Panc1 (cell line): Measurements from ENCODE around the gene AQP12B.

ENCODE experiments used
- POLR2AphosphoS5 ChIP-seq: IDR thresholded peaks from 2 replicates; pipeline ENCODE4 v1.6.1; 2012; ENCODE audit warnings: mild to moderate bottlenecking, low read depth, low read length, moderate library complexity
- TCF7L2 ChIP-seq: IDR thresholded peaks from 2 replicates; pipeline ENCODE4 v1.6.1; 2011; ENCODE audit warnings: mild to moderate bottlenecking, low read depth, low read length, inconsistent platforms
- TF ChIP-seq, protein P1 (sequence below): fragments of 450-650 bp; IDR thresholded peaks from 2 replicates; pipeline ENCODE4 v1.5.1; 2017; ENCODE audit warnings: mild to moderate bottlenecking
- TF ChIP-seq, protein P2 (sequence below), 2 experiments: IDR thresholded peaks; 2 replicates each; pipeline ENCODE4 v1.6.1; 2011 to 2012; ENCODE audit warnings: low read depth in 2 of 2, control low read depth in 1 of 2, low read length in 1 of 2, mild to moderate bottlenecking in 1 of 2, moderate library complexity in 1 of 2; ENCODE audit not compliant: insufficient read depth in 1 of 2

DNA sequence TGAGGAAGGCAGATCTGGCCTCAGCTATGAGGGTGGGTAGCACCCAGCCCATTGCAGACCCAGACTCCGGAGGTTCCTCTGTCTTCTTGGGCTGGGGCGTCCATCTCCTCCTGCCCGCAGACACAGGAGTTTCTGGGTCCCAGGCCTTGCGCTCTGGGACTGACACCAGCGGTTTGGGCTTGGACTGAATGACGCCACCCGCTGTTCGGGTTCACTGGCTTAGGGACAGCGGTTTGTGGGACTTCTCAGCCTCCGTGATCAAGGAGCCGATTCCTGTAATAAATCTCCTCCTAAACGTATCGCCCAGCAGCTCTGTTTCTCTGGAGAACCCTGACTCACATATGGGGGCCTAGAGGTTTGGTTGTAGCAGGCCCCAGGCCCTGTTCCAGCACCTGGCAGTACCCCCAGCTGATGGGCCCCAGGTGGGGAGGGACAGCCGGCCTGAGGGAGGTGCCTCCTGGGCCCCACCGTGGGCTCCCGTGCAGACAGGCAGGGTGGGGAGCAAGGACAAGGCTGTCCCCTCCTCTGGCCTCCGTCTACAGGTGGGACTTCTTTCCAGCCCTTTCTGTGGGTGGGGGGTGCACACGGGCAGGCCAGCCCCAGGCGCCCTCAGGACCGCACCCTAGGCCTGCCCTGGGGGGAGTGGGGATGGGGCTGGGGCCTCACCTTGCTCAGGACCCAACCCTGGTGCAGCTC is 4.5 kb upstream of the AQP12B start:
- TF ChIP-seq, protein P1, sequence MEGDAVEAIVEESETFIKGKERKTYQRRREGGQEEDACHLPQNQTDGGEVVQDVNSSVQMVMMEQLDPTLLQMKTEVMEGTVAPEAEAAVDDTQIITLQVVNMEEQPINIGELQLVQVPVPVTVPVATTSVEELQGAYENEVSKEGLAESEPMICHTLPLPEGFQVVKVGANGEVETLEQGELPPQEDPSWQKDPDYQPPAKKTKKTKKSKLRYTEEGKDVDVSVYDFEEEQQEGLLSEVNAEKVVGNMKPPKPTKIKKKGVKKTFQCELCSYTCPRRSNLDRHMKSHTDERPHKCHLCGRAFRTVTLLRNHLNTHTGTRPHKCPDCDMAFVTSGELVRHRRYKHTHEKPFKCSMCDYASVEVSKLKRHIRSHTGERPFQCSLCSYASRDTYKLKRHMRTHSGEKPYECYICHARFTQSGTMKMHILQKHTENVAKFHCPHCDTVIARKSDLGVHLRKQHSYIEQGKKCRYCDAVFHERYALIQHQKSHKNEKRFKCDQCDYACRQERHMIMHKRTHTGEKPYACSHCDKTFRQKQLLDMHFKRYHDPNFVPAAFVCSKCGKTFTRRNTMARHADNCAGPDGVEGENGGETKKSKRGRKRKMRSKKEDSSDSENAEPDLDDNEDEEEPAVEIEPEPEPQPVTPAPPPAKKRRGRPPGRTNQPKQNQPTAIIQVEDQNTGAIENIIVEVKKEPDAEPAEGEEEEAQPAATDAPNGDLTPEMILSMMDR: no peak
- TF ChIP-seq POLR2AphosphoS5: no peak
- no peak for TF ChIP-seq TCF7L2
- TF ChIP-seq, protein P2, sequence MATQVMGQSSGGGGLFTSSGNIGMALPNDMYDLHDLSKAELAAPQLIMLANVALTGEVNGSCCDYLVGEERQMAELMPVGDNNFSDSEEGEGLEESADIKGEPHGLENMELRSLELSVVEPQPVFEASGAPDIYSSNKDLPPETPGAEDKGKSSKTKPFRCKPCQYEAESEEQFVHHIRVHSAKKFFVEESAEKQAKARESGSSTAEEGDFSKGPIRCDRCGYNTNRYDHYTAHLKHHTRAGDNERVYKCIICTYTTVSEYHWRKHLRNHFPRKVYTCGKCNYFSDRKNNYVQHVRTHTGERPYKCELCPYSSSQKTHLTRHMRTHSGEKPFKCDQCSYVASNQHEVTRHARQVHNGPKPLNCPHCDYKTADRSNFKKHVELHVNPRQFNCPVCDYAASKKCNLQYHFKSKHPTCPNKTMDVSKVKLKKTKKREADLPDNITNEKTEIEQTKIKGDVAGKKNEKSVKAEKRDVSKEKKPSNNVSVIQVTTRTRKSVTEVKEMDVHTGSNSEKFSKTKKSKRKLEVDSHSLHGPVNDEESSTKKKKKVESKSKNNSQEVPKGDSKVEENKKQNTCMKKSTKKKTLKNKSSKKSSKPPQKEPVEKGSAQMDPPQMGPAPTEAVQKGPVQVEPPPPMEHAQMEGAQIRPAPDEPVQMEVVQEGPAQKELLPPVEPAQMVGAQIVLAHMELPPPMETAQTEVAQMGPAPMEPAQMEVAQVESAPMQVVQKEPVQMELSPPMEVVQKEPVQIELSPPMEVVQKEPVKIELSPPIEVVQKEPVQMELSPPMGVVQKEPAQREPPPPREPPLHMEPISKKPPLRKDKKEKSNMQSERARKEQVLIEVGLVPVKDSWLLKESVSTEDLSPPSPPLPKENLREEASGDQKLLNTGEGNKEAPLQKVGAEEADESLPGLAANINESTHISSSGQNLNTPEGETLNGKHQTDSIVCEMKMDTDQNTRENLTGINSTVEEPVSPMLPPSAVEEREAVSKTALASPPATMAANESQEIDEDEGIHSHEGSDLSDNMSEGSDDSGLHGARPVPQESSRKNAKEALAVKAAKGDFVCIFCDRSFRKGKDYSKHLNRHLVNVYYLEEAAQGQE (IDR thresholded peaks at IDR 0.05; ENCODE audit: insufficient read depth in 1 of 2, low read depth in 2 of 2, low read length in 1 of 2): no peak
